ENCODE measurements around the gene ELK1. TPM values are rescaled to one million over a fixed set of nuclear protein-coding genes. Genes with fewer than 3 reads are reported as not detected.
"Not testable (repeated sequence)": the region's sequence is repeated elsewhere in the genome, so short reads cannot be mapped to it uniquely, and the experiment has no call there.

Gene ELK1
- polyA plus RNA-seq, 1 donor (not counting 4 experiments of a cell fraction or from before 2014, with no cell fraction given): 12.9 TPM

DNA sequence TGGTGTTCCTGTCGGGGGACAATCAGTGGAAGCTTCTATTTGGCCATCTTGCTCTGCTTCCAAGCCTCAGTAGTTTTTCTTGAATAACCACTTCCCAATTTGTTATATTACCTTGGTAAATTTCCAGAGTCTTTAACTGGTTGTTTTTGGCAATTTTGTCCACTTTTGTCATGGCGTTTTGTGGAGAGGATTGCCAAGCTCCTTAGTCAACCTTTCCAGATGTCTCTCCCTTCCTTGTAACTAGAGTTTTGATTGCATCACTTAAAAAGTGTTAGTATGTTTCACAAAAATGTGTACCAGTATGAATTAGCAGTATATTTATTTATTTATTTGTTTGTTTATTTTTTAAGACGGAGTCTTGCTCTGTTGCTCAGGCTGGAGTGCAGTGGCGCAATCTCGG is 24.4 kb upstream of the ELK1 start:
- Histone ChIP-seq H3K27me3 (ENCODE audit: control insufficient read depth, extremely low read depth, insufficient read depth, low read length) (no peaks in the 10 kb centered on the region), H2AFZ (ENCODE audit: control insufficient read depth, low read length) (no peak overlapping the region), H3K4me3 (ENCODE audit: control insufficient read depth in 2 of 3, extremely low read depth in 1 of 3, insufficient read depth in 2 of 3, low read depth in 1 of 3, low read length in 3 of 3) (no peak overlapping the region), H3K36me3 (ENCODE audit: control insufficient read depth in 2 of 2, extremely low read depth in 1 of 2, insufficient read depth in 2 of 2, low read length in 2 of 2) (no peaks in the 10 kb centered on the region), H3K79me2 (ENCODE audit: control insufficient read depth, insufficient read depth, low read length) (no peaks in the 10 kb centered on the region), H3K4me2 (ENCODE audit: control insufficient read depth, extremely low read depth, insufficient read depth, low read depth, low read length) (no peak overlapping the region), H3K27ac (ENCODE audit: control insufficient read depth, insufficient read depth, low read length) (no peak overlapping the region), H3K9ac (ENCODE audit: control insufficient read depth, extremely low read depth, insufficient read depth, low read length) (no peak overlapping the region), H3K9me3 (ENCODE audit: control insufficient read depth, low read depth, low read length) (no peaks in the 10 kb centered on the region), H3K9me1 (ENCODE audit: control insufficient read depth, extremely low read depth, insufficient read depth, low read length) (no peaks in the 10 kb centered on the region), H4K20me1 (ENCODE audit: control insufficient read depth, extremely low read depth, insufficient read depth, low read length) (no peaks in the 10 kb centered on the region), H3K4me1 (ENCODE audit: control insufficient read depth, extremely low read depth, insufficient read depth, low read length) (peaks cover 6% of the 10 kb centered on the region)
- dilution Hi-C loops (cut with MboI; ENCODE audit: extremely low pct_ligation_motif_present, low sequenced_read_pairs): no loop called here
- no peak for FAIRE-seq
- TF ChIP-seq, protein P1, sequence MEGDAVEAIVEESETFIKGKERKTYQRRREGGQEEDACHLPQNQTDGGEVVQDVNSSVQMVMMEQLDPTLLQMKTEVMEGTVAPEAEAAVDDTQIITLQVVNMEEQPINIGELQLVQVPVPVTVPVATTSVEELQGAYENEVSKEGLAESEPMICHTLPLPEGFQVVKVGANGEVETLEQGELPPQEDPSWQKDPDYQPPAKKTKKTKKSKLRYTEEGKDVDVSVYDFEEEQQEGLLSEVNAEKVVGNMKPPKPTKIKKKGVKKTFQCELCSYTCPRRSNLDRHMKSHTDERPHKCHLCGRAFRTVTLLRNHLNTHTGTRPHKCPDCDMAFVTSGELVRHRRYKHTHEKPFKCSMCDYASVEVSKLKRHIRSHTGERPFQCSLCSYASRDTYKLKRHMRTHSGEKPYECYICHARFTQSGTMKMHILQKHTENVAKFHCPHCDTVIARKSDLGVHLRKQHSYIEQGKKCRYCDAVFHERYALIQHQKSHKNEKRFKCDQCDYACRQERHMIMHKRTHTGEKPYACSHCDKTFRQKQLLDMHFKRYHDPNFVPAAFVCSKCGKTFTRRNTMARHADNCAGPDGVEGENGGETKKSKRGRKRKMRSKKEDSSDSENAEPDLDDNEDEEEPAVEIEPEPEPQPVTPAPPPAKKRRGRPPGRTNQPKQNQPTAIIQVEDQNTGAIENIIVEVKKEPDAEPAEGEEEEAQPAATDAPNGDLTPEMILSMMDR (optimal IDR thresholded peaks at IDR 0.05 in 1 of 3, IDR thresholded peaks at IDR 0.05 in 1 of 3, conservative IDR thresholded peaks at IDR 0.05 in 1 of 3; ENCODE audit: extremely low read depth in 1 of 3, insufficient read depth in 2 of 3, low read length in 3 of 3): no peak
- TF ChIP-seq EZH2 (IDR thresholded peaks at IDR 0.05; ENCODE audit: low read length): no peak
- no peak for DNase-seq (ENCODE audit: low read depth, low spot score)

DNA sequence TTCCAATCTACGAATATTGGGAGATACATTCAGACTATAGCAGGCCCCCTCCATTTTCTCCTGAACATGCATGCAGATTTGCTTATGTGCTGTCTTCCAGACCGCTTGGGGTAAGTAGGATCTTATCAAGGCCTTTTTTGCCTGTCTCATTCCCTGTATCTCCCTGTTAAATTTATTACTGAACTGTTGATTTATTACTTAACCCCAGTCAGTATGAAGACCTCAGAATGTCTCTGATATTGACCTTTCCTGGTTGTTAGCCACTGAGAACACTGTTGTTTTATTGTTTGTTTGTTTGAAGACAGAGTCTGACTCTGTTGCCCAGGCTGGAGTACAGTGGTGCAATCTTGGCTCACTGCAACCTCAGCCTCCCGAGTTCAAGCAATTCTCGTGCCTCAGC is 15.4 kb upstream of the ELK1 start:
- FAIRE-seq: not testable (repeated sequence)

DNA sequence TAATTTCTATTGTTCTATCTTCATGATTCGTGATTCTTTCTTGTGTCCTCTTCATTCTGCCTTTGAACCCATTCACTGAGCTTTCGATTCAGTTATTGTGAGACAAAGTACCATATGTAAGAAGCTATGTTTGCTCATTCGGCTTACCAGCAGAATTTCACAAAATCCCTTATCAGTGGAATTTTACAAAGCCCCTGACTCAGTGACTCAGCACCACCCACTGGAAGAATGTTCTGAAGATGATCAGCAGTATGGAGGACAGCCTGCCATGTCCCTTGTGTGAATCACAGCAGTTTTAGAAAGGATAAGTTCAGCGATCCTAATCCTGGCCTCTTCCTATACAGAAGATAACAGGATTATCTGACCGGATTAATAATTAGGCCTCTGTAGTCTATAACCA is 14.4 kb upstream of the ELK1 start:
- DNase-seq (ENCODE audit: low read depth, low spot score): no peak
- Histone ChIP-seq H3K79me2 (ENCODE audit: control insufficient read depth, insufficient read depth, low read length) (no peaks in the 10 kb centered on the region), H3K4me2 (ENCODE audit: control insufficient read depth, extremely low read depth, insufficient read depth, low read depth, low read length) (no peak overlapping the region), H3K27me3 (ENCODE audit: control insufficient read depth, extremely low read depth, insufficient read depth, low read length) (no peaks in the 10 kb centered on the region), H2AFZ (ENCODE audit: control insufficient read depth, low read length) (no peak overlapping the region), H4K20me1 (ENCODE audit: control insufficient read depth, extremely low read depth, insufficient read depth, low read length) (no peaks in the 10 kb centered on the region), H3K9me3 (ENCODE audit: control insufficient read depth, low read depth, low read length) (no peaks in the 10 kb centered on the region), H3K4me3 (ENCODE audit: control insufficient read depth in 2 of 3, extremely low read depth in 1 of 3, insufficient read depth in 2 of 3, low read depth in 1 of 3, low read length in 3 of 3) (no peak overlapping the region), H3K36me3 (ENCODE audit: control insufficient read depth in 2 of 2, extremely low read depth in 1 of 2, insufficient read depth in 2 of 2, low read length in 2 of 2) (no peaks in the 10 kb centered on the region), H3K9ac (ENCODE audit: control insufficient read depth, extremely low read depth, insufficient read depth, low read length) (no peak overlapping the region), H3K9me1 (ENCODE audit: control insufficient read depth, extremely low read depth, insufficient read depth, low read length) (no peaks in the 10 kb centered on the region), H3K4me1 (ENCODE audit: control insufficient read depth, extremely low read depth, insufficient read depth, low read length) (peaks cover 5% of the 10 kb centered on the region), H3K27ac (ENCODE audit: control insufficient read depth, insufficient read depth, low read length) (no peak overlapping the region)
- dilution Hi-C loops (cut with MboI; ENCODE audit: extremely low pct_ligation_motif_present, low sequenced_read_pairs): no loop called here
- TF ChIP-seq EZH2 (IDR thresholded peaks at IDR 0.05; ENCODE audit: low read length): no peak
- TF ChIP-seq, protein P1 (optimal IDR thresholded peaks at IDR 0.05 in 1 of 3, IDR thresholded peaks at IDR 0.05 in 1 of 3, conservative IDR thresholded peaks at IDR 0.05 in 1 of 3; ENCODE audit: extremely low read depth in 1 of 3, insufficient read depth in 2 of 3, low read length in 3 of 3): no peak
- FAIRE-seq: no peak

More for the DNA sequence above, 15.4 kb upstream of the ELK1 start:
- dilution Hi-C loops (cut with MboI; ENCODE audit: extremely low pct_ligation_motif_present, low sequenced_read_pairs); H3K9me1 ChIP-seq (ENCODE audit: control insufficient read depth, extremely low read depth, insufficient read depth, low read length); H3K36me3 ChIP-seq (ENCODE audit: control insufficient read depth in 2 of 2, extremely low read depth in 1 of 2, insufficient read depth in 2 of 2, low read length in 2 of 2); H3K4me3 ChIP-seq (ENCODE audit: control insufficient read depth in 2 of 3, extremely low read depth in 1 of 3, insufficient read depth in 2 of 3, low read depth in 1 of 3, low read length in 3 of 3); H3K9ac ChIP-seq (ENCODE audit: control insufficient read depth, extremely low read depth, insufficient read depth, low read length); H4K20me1 ChIP-seq (ENCODE audit: control insufficient read depth, extremely low read depth, insufficient read depth, low read length); H3K4me2 ChIP-seq (ENCODE audit: control insufficient read depth, extremely low read depth, insufficient read depth, low read depth, low read length); H3K27ac ChIP-seq (ENCODE audit: control insufficient read depth, insufficient read depth, low read length); DNase-seq (ENCODE audit: low read depth, low spot score); H3K9me3 ChIP-seq (ENCODE audit: control insufficient read depth, low read depth, low read length); H3K79me2 ChIP-seq (ENCODE audit: control insufficient read depth, insufficient read depth, low read length); H3K27me3 ChIP-seq (ENCODE audit: control insufficient read depth, extremely low read depth, insufficient read depth, low read length); H2AFZ ChIP-seq (ENCODE audit: control insufficient read depth, low read length); H3K4me1 ChIP-seq (ENCODE audit: control insufficient read depth, extremely low read depth, insufficient read depth, low read length): not testable (repeated sequence)
